Ovary (tissue), 9 donors: ENCODE measurements around the gene HLA-DQA1. TPM values are rescaled to one million over a fixed set of nuclear protein-coding genes. Genes with fewer than 3 reads are reported as not detected.

Source experiments
- DNase-seq, 5 donors: peaks; one replicate each; pipeline ENCODE4 v3.0.0-alpha.2; 2019 to 2020
- H3K27ac ChIP-seq, 2 donors: fragments of 200-600 bp; one replicate each; pipeline versions ENCODE4 v1.5.1 to v1.8.0; 2019 to 2022
- H3K27me3 ChIP-seq: fragments of 200-600 bp; one replicate; pipeline ENCODE4 v1.8.0; 2022
- H3K36me3 ChIP-seq: fragments of 200-600 bp; sonication (generic); one replicate; pipeline ENCODE4 v1.5.1; 2019
- H3K4me1 ChIP-seq: one replicate; pipeline ENCODE4 v1.8.1; 2013; ENCODE audit warnings: mild to moderate bottlenecking, moderate library complexity; ENCODE audit not compliant: insufficient read depth
- H3K4me3 ChIP-seq: fragments of 200-600 bp; sonication (generic); one replicate; pipeline ENCODE4 v1.5.1; 2017
- H3K9me3 ChIP-seq, 2 donors: fragments of 200-600 bp in 1 of 2; sonication (generic) in 1 of 2; one replicate each; pipeline versions ENCODE4 v1.5.1 to v1.8.1; 2013 to 2019; ENCODE audit warnings: mild to moderate bottlenecking in 1 of 2, moderate library complexity in 1 of 2
- EP300 ChIP-seq: sonication (generic); formaldehyde crosslinking; IDR thresholded peaks from one replicate; pipeline ENCODE4 v1.6.1; 2017; ENCODE audit warnings: antibody characterized with exemption
- POLR2A ChIP-seq: fragments of 450-650 bp; IDR thresholded peaks from one replicate; pipeline ENCODE4 v1.6.1; 2017; ENCODE audit warnings: antibody characterized with exemption, mild to moderate bottlenecking, moderate library complexity
- WGBS, 3 donors: extraction: QIAGEN DNeasy Blood & Tissue Kit in 1 of 3; methylation state at CpG; one replicate each; pipeline versions ENCODE4 v1.1.5 to v1.1.7; 2013 to 2017; 5-methylcytosine and 5-hydroxymethylcytosine counted together
- intact Hi-C, 4 donors: fragments of 100-400 bp; cut with DNase I; formaldehyde crosslinking; loops; one replicate each; pipeline versions ENCODE4 v1.11.0 to v1.15.1; 2022 to 2023
- polyA plus RNA-seq, 2 donors: library from polyadenylated mRNA; stranded (reverse); fragments of 200-250 nt in 1 of 2; fragments of 350-450 nt in 1 of 2; fragmentation: Illumina TruSeq in 1 of 2; extraction: RNeasy Lipid Tissue Mini Kit (QIAGEN cat#74804) in 1 of 2; gene quantifications; one replicate each; pipeline ENCODE4 v1.2.3, GENCODE V29; 2013 to 2014
- total RNA-seq, 7 donors: library from RNA; depleted of rRNA in 2 of 7; stranded (reverse); fragments of >200 nt in 2 of 7; fragmentation: NEBNext Ultra II Directional in 3 of 7; extraction: Animal tissue kit (Norgen Biotek cat#: 25700) in 3 of 7; gene quantifications; one replicate each; pipeline versions ENCODE4 v1.1.0 to v1.2.4, GENCODE V29; 2016 to 2023
- TF ChIP-seq, protein P1 (sequence below), 3 donors: fragments of 450-650 bp in 2 of 3; fragments of 200-600 bp in 1 of 3; IDR thresholded peaks; one replicate each; pipeline versions ENCODE4 v1.5.1 to v1.8.0; 2016 to 2022; ENCODE audit warnings: antibody characterized with exemption in 3 of 3, mild to moderate bottlenecking in 1 of 3
- donor health status: DM: no; HTN: no; CAD: no; lungs with moderate emphysema.
- donor health status: DM: no; HTN: no; CAD: no.
- donor health status: Bipolar disorder and iron deficiency.
- donor health status: DM: yes; HTN: yes; CAD: no.
- donor health status: DM: no; HTN: no; CAD: no.
- donor health status: DM: yes; HTN: yes; CAD: no.

Gene HLA-DQA1
- total and polyA plus RNA-seq, 9 donors = 0.72 to 44.8 (median 10.8) TPM

GRCh38 chr6:32615885-32616532 is 21.2 kb upstream of the HLA-DQA1 start:
- TF ChIP-seq, protein P1, sequence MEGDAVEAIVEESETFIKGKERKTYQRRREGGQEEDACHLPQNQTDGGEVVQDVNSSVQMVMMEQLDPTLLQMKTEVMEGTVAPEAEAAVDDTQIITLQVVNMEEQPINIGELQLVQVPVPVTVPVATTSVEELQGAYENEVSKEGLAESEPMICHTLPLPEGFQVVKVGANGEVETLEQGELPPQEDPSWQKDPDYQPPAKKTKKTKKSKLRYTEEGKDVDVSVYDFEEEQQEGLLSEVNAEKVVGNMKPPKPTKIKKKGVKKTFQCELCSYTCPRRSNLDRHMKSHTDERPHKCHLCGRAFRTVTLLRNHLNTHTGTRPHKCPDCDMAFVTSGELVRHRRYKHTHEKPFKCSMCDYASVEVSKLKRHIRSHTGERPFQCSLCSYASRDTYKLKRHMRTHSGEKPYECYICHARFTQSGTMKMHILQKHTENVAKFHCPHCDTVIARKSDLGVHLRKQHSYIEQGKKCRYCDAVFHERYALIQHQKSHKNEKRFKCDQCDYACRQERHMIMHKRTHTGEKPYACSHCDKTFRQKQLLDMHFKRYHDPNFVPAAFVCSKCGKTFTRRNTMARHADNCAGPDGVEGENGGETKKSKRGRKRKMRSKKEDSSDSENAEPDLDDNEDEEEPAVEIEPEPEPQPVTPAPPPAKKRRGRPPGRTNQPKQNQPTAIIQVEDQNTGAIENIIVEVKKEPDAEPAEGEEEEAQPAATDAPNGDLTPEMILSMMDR (IDR thresholded peaks at IDR 0.05) = no peak
- TF ChIP-seq POLR2A (no peak), EP300 (no peak)
- H3K4me3 ChIP-seq = no peak overlapping the region
- DNase-seq = no peak
- no peaks in the 10 kb centered on the region for H3K9me3 ChIP-seq
- no peaks in the 10 kb centered on the region for H3K27me3 ChIP-seq
- intact Hi-C loops = no loop called here
- WGBS, 3 donors = 41 to 54% (median 42%) methylated on average over 3 of the region's 3 CpGs
- H3K36me3 ChIP-seq = no peaks in the 10 kb centered on the region
- no peak overlapping the region for H3K27ac ChIP-seq
- no peaks in the 10 kb centered on the region for H3K4me1 ChIP-seq

GRCh38 chr6:32617751-32618150 is 19.5 kb upstream of the HLA-DQA1 start:
- intact Hi-C loops = no loop called here
- 89 to 97% (median 92%) methylated on average over 1 of the region's 1 CpG for WGBS, 3 donors

DNA sequence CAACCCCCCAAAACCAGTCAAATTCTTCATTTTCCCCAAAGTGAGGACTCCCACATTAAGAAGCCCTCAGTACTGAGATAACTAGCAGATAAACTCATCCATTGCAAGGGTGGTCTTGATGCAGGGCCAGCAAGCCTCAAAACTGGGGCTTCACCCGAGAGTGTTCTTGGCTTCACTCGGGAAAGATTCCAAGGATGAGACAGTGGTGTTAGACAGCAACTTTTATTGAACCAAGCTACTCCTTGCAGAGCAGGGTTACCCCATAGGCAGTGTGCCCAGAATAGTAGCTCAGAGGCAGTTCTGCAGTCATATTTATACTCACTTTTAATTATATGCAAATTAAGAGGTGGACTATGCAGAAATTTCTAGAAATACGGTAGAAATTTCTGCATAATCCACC is 15.8 kb upstream of the HLA-DQA1 start:
- H3K27ac ChIP-seq = no peak overlapping the region
- H3K9me3 ChIP-seq = no peaks in the 10 kb centered on the region
- intact Hi-C loops = no loop called here
- no peaks in the 10 kb centered on the region for H3K36me3 ChIP-seq
- H3K27me3 ChIP-seq = no peaks in the 10 kb centered on the region
- no peaks in the 10 kb centered on the region for H3K4me1 ChIP-seq
- no peak overlapping the region for H3K4me3 ChIP-seq
- TF ChIP-seq EP300 (no peak), POLR2A (no peak)
- TF ChIP-seq, protein P1 (IDR thresholded peaks at IDR 0.05) = no peak
- WGBS, 3 donors = 16 to 52% (median 36%) methylated on average over 3 of the region's 3 CpGs
- no peak for DNase-seq

More at GRCh38 chr6:32617751-32618150, 19.5 kb upstream of the HLA-DQA1 start:
- Histone ChIP-seq H3K4me1 (no peaks in the 10 kb centered on the region), H3K36me3 (no peaks in the 10 kb centered on the region), H3K27ac (no peak overlapping the region), H3K27me3 (no peaks in the 10 kb centered on the region), H3K9me3 (no peaks in the 10 kb centered on the region), H3K4me3 (no peak overlapping the region)
- DNase-seq = no peak
- TF ChIP-seq, protein P1 (IDR thresholded peaks at IDR 0.05) = no peak
- TF ChIP-seq POLR2A = no peak
- TF ChIP-seq EP300 = no peak

- no peaks in the 10 kb centered on the region for H3K4me1 ChIP-seq
- TF ChIP-seq, protein P1 (IDR thresholded peaks at IDR 0.05) = no peak
- peak in 2 of 5 donors; percentile 21 to 34 for DNase-seq
These were observed 14.4 kb upstream of the HLA-DQA1 start for GRCh38 chr6:32622545-32623401.

More at GRCh38 chr6:32622545-32623401, 14.4 kb upstream of the HLA-DQA1 start:
- WGBS, 3 donors = 63 to 86% (median 75%) methylated on average over 1 of the region's 1 CpG
- intact Hi-C loops = no loop called here
- Histone ChIP-seq H3K9me3 (no peaks in the 10 kb centered on the region), H3K36me3 (no peaks in the 10 kb centered on the region), H3K27me3 (no peaks in the 10 kb centered on the region), H3K27ac (no peak overlapping the region), H3K4me3 (no peak overlapping the region)
